Endothelial cell of umbilical vein (primary cell): ENCODE results near the gene CIC. TPM values are rescaled to one million over a fixed set of nuclear protein-coding genes. Genes with fewer than 3 reads are reported as not detected.

ENCODE experiments used
- BruUV-seq: library from RNA; stranded (reverse); fragments of 400-500 nt; replicated peaks from 2 replicates; lab custom pipeline; 2021; lab: Mats Ljungman, UMichigan
- CTCF ChIA-PET: fragments of 300-600, 350-600 bp; sonication (Branson Sonifier 250); formaldehyde crosslinking; loops from one replicate; lab custom pipeline; 2021; ENCODE audit warnings: antibody characterized with exemption, inconsistent platforms; lab: Charles Lee
- POLR2A ChIA-PET: fragments of 300-600, 350-600 bp; sonication (Branson Sonifier 250); formaldehyde crosslinking; loops from one replicate; lab custom pipeline; 2021; ENCODE audit warnings: antibody characterized with exemption, inconsistent platforms; lab: Charles Lee
- DNase-seq: peaks from one replicate; pipeline ENCODE4 v3.0.0-alpha.2; 2011; ENCODE audit warnings: low read depth, low spot score
- FAIRE-seq: peaks from 2 replicates; lab custom pipeline; 2011; peaks lifted over from hg19 to GRCh38; lab: Jason Lieb, UNC
- H2AFZ ChIP-seq: 2 replicates; pipeline ENCODE4 v1.6.0; 2012; ENCODE audit warnings: low read depth, low read length, control low read depth, inconsistent platforms
- H3K27ac ChIP-seq: 2 replicates; pipeline ENCODE4 v1.5.1; 2011; ENCODE audit warnings: low read depth, mild to moderate bottlenecking, control low read depth, low read length, moderate library complexity; ENCODE audit not compliant: insufficient read depth
- H3K27me3 ChIP-seq, 2 experiments: 2 replicates each; pipeline versions ENCODE4 v1.6.0 to v1.6.1; 2011; ENCODE audit warnings: low read length in 2 of 2, mixed read lengths in 1 of 2; ENCODE audit not compliant: control insufficient read depth in 2 of 2, insufficient read depth in 2 of 2
- H3K36me3 ChIP-seq, 2 experiments: 2 replicates in 1 of 2; 3 replicates in 1 of 2; pipeline ENCODE4 v1.5.1; 2011; ENCODE audit warnings: low read length in 2 of 2, mild to moderate bottlenecking in 1 of 2, moderate library complexity in 1 of 2; ENCODE audit not compliant: control insufficient read depth in 2 of 2, insufficient read depth in 2 of 2; ENCODE audit errors: extremely low read depth in 1 of 2
- H3K4me1 ChIP-seq: 3 replicates; pipeline ENCODE4 v1.5.1; 2011; ENCODE audit warnings: mild to moderate bottlenecking, low read length; ENCODE audit not compliant: control insufficient read depth, insufficient read depth; ENCODE audit errors: extremely low read depth
- H3K4me2 ChIP-seq: 2 replicates; pipeline ENCODE4 v1.6.1; 2011; ENCODE audit warnings: low read length, control low read depth, mixed read lengths; ENCODE audit not compliant: insufficient read depth
- H3K4me3 ChIP-seq, 3 experiments: fragments of 200-600 bp in 1 of 3; sonication (generic), shearing (Covaris generic) in 1 of 3; replicated peaks in 1 of 3; 2 replicates each; pipeline ENCODE4 v1.5.1; 2011 to 2016; ENCODE audit warnings: control low read depth in 3 of 3, low read length in 3 of 3, mild to moderate bottlenecking in 2 of 3, inconsistent platforms in 1 of 3, low read depth in 1 of 3, moderate library complexity in 1 of 3; ENCODE audit not compliant: insufficient read depth in 1 of 3
- H3K79me2 ChIP-seq: 2 replicates; pipeline ENCODE4 v1.6.0; 2012; ENCODE audit warnings: low read length, inconsistent platforms; ENCODE audit not compliant: control insufficient read depth, insufficient read depth
- H3K9ac ChIP-seq: replicated peaks from 2 replicates; pipeline ENCODE3; 2011; ENCODE audit warnings: low read length, control low read depth; ENCODE audit not compliant: insufficient read depth; ENCODE audit errors: extremely low read depth
- H3K9me1 ChIP-seq: replicated peaks from 3 replicates; pipeline ENCODE4 v1.6.0; 2011; ENCODE audit warnings: mild to moderate bottlenecking, low read length; ENCODE audit not compliant: control insufficient read depth, insufficient read depth; ENCODE audit errors: extremely low read depth
- H3K9me3 ChIP-seq: replicated peaks from 2 replicates; pipeline ENCODE4 v1.5.1; 2012; ENCODE audit warnings: low read length, inconsistent platforms; ENCODE audit not compliant: control insufficient read depth, insufficient read depth
- H4K20me1 ChIP-seq: replicated peaks from 2 replicates; pipeline ENCODE3; 2011; ENCODE audit warnings: mild to moderate bottlenecking, low read length; ENCODE audit not compliant: control insufficient read depth, insufficient read depth; ENCODE audit errors: extremely low read depth
- CTCF ChIP-seq, 2 donors: IDR thresholded peaks; 1 replicate in 1 of 2; 2 replicates in 1 of 2; pipeline ENCODE4 v1.5.1; 2011; ENCODE audit warnings: low read length in 2 of 2, mild to moderate bottlenecking in 2 of 2, moderate library complexity in 2 of 2, control low read depth in 1 of 2, inconsistent platforms in 1 of 2, low read depth in 1 of 2; ENCODE audit not compliant: insufficient read depth in 1 of 2; ENCODE audit errors: extremely low read depth in 1 of 2
- EZH2 ChIP-seq: IDR thresholded peaks from 2 replicates; pipeline ENCODE4 v1.6.1; 2012; ENCODE audit warnings: borderline replicate concordance, low read depth, mild to moderate bottlenecking, moderate library complexity, low read length, inconsistent platforms; ENCODE audit not compliant: severe bottlenecking
- FOS ChIP-seq: IDR thresholded peaks from 2 replicates; pipeline ENCODE4 v1.6.1; 2011; ENCODE audit warnings: mild to moderate bottlenecking, low read length, moderate library complexity, borderline replicate concordance; ENCODE audit not compliant: insufficient read depth
- GATA2 ChIP-seq: IDR thresholded peaks from 2 replicates; pipeline ENCODE4 v1.7.0; 2011; ENCODE audit warnings: low read depth, mild to moderate bottlenecking, moderate library complexity, mixed read lengths, low read length; ENCODE audit not compliant: insufficient read length, insufficient read depth
- JUN ChIP-seq: IDR thresholded peaks from 2 replicates; pipeline ENCODE4 v1.6.1; 2011; ENCODE audit warnings: borderline replicate concordance, low read depth; ENCODE audit not compliant: insufficient read length, insufficient read depth
- MAX ChIP-seq: IDR thresholded peaks from 2 replicates; pipeline ENCODE4 v1.6.1; 2011; ENCODE audit not compliant: insufficient read depth, insufficient read length
- MYC ChIP-seq: IDR thresholded peaks from one replicate; pipeline ENCODE4 v1.6.1; 2011; ENCODE audit warnings: mild to moderate bottlenecking, low read depth, low read length
- POLR2A ChIP-seq: IDR thresholded peaks from 2 replicates; pipeline ENCODE4 v1.6.1; 2012; ENCODE audit warnings: low read depth, mild to moderate bottlenecking, control low read depth, low read length
- POLR2AphosphoS5 ChIP-seq: IDR thresholded peaks from 2 replicates; pipeline ENCODE4 v1.6.1; 2012; ENCODE audit warnings: low read depth, mild to moderate bottlenecking, control low read depth, low read length, moderate library complexity; ENCODE audit not compliant: insufficient read depth
- dilution Hi-C: fragments of 300-500 bp; cut with MboI; formaldehyde crosslinking; loops from one replicate; pipeline ENCODE4 v1.15.0; 2019; ENCODE audit warnings: low sequenced_read_pairs; ENCODE audit not compliant: extremely low pct_ligation_motif_present
- intact Hi-C: fragments of 100-400 bp; cut with micrococcal nuclease; formaldehyde crosslinking; loops from one replicate; pipeline ENCODE4 v1.10.0; 2022
- polyA plus RNA-seq, 4 experiments: library from polyadenylated mRNA; depleted of rRNA in 3 of 4; stranded (reverse) in 3 of 4; unstranded in 1 of 4; fragments of >200 nt; gene quantifications; 2 replicates each; pipeline versions ENCODE4 v1.2.1 to v1.2.3, GENCODE V29; 2011 to 2012; ENCODE audit warnings: missing spikeins in 1 of 4
- total RNA-seq: library from RNA; stranded (reverse); gene quantifications from 2 replicates; pipeline ENCODE4 v1.2.3, GENCODE V29; 2021

CIC gene
- total and polyA plus RNA-seq, 2 donors (not counting 3 experiments of a cell fraction or from before 2014, with no cell fraction given), result 18.4 to 86.0 TPM

- H3K9ac ChIP-seq, result peak overlapping the region; percentile 87
- H3K9me1 ChIP-seq, result no peaks in the 10 kb centered on the region
- ChIA-PET CTCF (interaction anchor here (1.0 to 3.6 kb wide), 6 partner anchors 10 to 27 kb away, joined by 4 to 24 read pairs (median 6); no protein-coding TSS in a partner anchor), POLR2A (interaction anchor here (1.0 to 1.5 kb wide), 4 partner anchors 10 to 27 kb away, joined by 3 to 7 read pairs (median 6); partner anchors contain the start of gene GSK3A)
- dilution Hi-C loops, result no loop called here
- H2AFZ ChIP-seq, result no peak overlapping the region
- peak overlapping the region; percentile 11 to 65 (median 57) for H3K4me3 ChIP-seq
- H3K4me1 ChIP-seq, result peaks cover 22% of the 10 kb centered on the region
- FAIRE-seq, result no peak
- H3K27me3 ChIP-seq, result no peaks in the 10 kb centered on the region
- peaks cover 33% of the 10 kb centered on the region for H3K79me2 ChIP-seq
- H3K36me3 ChIP-seq, result peaks cover 9 to 28% of the 10 kb centered on the region in 2 experiments
- H3K9me3 ChIP-seq, result no peaks in the 10 kb centered on the region
- intact Hi-C loops, result no loop called here
- no peaks in the 10 kb centered on the region for H4K20me1 ChIP-seq
- TSS peak; percentile 96 for BruUV-seq
- H3K27ac ChIP-seq, result peak overlapping the region; percentile 91
- peak overlapping the region; percentile 62 for H3K4me2 ChIP-seq
- no peak for DNase-seq
- TF ChIP-seq MYC (no peak), POLR2A (peak; percentile 54)
These were observed 660 bp downstream of the CIC start for GRCh38 chr19:42269478-42270345.

- CTCF ChIA-PET, result interaction anchor here (1.0 to 3.6 kb wide), 6 partner anchors 9 to 27 kb away, joined by 3 to 24 read pairs (median 6); no protein-coding TSS in a partner anchor
These were observed 1.4 kb downstream of the CIC start for GRCh38 chr19:42270346-42271044.

More at GRCh38 chr19:42270346-42271044, 1.4 kb downstream of the CIC start:
- no TSS peak for BruUV-seq
- no peaks in the 10 kb centered on the region for H4K20me1 ChIP-seq
- peak; percentile 72 for DNase-seq
- peak overlapping the region; percentile 91 for H3K27ac ChIP-seq
- intact Hi-C loops, result no loop called here
- H3K9me1 ChIP-seq, result no peaks in the 10 kb centered on the region
- peaks cover 39% of the 10 kb centered on the region for H3K79me2 ChIP-seq
- dilution Hi-C loops, result no loop called here
- peak overlapping the region; percentile 11 to 65 (median 57) for H3K4me3 ChIP-seq
- peak overlapping the region; percentile 87 for H3K9ac ChIP-seq
- peak; percentile 91 for FAIRE-seq
- H3K27me3 ChIP-seq, result no peaks in the 10 kb centered on the region
- POLR2A ChIA-PET, result interaction anchor here (0.6 to 1.2 kb wide), 5 partner anchors 8 to 28 kb away, joined by 3 to 7 read pairs (median 5); partner anchors contain the start of gene GSK3A
- TF ChIP-seq MYC (no peak), CTCF (IDR thresholded peaks at IDR 0.05; ENCODE audit: extremely low read depth in 1 of 2, insufficient read depth in 1 of 2, low read depth in 1 of 2, low read length in 2 of 2) (no peak), GATA2 (no peak), FOS (peak; percentile 29), MAX (no peak), POLR2A (peak; percentile 72), JUN (no peak), POLR2AphosphoS5 (peak; percentile 31), EZH2 (no peak)
- H2AFZ ChIP-seq, result peak overlapping the region; percentile 0
- H3K4me1 ChIP-seq, result peaks cover 25% of the 10 kb centered on the region
- H3K4me2 ChIP-seq, result peak overlapping the region; percentile 62
- H3K9me3 ChIP-seq, result no peaks in the 10 kb centered on the region
- H3K36me3 ChIP-seq, result peaks cover 12 to 28% of the 10 kb centered on the region in 2 experiments
